ENCODE results near the gene CACNA1C. TPM values are rescaled to one million over a fixed set of nuclear protein-coding genes. Genes with fewer than 3 reads are reported as not detected.

CACNA1C gene
- total RNA-seq, 2 donors from 2014 or later, result 70.0 to 127 TPM

DNA sequence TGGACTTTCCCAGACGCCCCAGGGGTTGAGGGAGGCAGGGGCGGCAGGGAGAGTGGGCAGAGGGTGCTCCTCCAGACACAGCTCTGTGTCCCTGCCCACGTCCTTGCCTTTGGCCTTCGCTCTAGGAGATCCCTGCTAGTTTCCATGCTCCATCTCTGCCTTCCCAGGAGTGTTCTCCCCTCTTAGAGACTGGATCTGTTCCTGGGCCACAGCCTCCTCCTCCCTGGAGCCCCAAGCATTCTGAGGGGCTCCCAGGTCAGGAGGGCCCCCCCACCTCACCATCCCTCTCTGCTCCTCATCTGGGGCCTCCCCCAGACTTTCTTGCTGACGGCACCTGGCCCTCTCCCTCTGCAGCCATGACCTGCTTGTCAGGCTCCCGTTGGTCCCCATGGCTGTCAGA, 526.0 kb downstream of the CACNA1C start:
- no peak for ATAC-seq (ENCODE audit: insufficient number of reproducible peaks, low FRiP score, low read depth)
- H3K36me3 ChIP-seq, result peaks cover 7% of the 10 kb centered on the region
- H3K9me3 ChIP-seq, result no peaks in the 10 kb centered on the region
- no peak overlapping the region for H3K27ac ChIP-seq
- H3K4me1 ChIP-seq (ENCODE audit: control insufficient read depth in 1 of 2, low read depth in 2 of 2), result peaks cover 3 to 11% of the 10 kb centered on the region in 2 donors
- TF ChIP-seq, protein P1, sequence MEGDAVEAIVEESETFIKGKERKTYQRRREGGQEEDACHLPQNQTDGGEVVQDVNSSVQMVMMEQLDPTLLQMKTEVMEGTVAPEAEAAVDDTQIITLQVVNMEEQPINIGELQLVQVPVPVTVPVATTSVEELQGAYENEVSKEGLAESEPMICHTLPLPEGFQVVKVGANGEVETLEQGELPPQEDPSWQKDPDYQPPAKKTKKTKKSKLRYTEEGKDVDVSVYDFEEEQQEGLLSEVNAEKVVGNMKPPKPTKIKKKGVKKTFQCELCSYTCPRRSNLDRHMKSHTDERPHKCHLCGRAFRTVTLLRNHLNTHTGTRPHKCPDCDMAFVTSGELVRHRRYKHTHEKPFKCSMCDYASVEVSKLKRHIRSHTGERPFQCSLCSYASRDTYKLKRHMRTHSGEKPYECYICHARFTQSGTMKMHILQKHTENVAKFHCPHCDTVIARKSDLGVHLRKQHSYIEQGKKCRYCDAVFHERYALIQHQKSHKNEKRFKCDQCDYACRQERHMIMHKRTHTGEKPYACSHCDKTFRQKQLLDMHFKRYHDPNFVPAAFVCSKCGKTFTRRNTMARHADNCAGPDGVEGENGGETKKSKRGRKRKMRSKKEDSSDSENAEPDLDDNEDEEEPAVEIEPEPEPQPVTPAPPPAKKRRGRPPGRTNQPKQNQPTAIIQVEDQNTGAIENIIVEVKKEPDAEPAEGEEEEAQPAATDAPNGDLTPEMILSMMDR (IDR thresholded peaks at IDR 0.05), result no peak
- H3K4me3 ChIP-seq, result no peak overlapping the region
- H3K27me3 ChIP-seq (replicated peaks; ENCODE audit: insufficient read depth), result no peaks in the 10 kb centered on the region
- no peak for DNase-seq (ENCODE audit: low spot score)

DNA sequence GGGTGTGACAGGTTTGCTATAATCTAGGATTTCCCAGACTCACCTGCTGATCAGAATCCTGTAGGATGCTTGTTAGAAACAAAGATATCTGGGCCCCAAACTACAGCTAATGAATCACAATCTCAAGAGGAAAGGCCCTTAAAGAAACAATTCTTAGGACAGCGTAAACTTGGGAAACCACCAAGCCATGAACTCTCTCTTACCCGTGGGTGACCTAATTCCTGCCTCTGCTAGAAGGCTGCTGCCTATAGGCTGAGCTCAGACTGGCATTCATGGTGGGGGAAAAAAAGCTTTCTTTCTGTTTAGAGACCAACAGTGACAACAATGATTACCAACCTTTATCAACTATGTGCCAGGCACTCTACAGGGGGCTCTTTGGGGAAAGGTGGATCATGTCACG, 528.0 kb downstream of the CACNA1C start:
- TF ChIP-seq, protein P1 (IDR thresholded peaks at IDR 0.05), result no peak
- peaks cover 28% of the 10 kb centered on the region for H3K36me3 ChIP-seq
- no peak overlapping the region for H3K27ac ChIP-seq

DNA sequence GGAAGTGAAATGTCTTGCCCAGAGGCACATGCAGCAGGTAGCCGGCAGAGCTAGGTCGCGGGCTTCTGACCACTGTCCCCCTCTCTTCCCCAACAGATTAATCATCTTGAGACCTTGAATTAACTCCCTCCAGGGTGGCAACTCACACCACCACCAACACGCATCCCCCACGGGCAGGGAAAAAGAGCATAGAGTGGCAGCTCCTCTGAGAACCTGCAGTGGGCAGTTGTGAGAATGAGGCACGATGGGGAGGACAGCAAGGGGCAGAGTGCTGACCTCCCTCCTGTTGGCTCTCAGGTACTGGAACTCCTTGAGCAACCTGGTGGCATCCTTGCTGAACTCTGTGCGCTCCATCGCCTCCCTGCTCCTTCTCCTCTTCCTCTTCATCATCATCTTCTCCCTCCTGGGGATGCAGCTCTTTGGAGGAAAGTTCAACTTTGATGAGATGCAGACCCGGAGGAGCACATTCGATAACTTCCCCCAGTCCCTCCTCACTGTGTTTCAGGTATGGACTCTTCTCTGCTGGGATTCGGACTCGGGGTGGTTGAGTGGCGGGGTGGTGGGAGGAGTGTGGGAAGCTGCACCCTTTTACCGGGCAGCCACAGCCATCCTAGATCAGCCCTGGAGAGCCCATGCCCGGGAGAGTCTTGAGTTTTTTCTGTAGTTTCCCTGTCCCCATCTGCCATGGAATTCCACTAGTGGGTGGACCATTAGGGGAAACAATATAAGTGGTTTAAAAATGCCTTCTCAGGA, 528.7 kb downstream of the CACNA1C start:
- H3K4me1 ChIP-seq (ENCODE audit: control insufficient read depth in 1 of 2, low read depth in 2 of 2), result peaks cover 3 to 11% of the 10 kb centered on the region in 2 donors
- no peak for DNase-seq (ENCODE audit: low spot score)
- TF ChIP-seq, protein P1 (IDR thresholded peaks at IDR 0.05), result no peak
- ATAC-seq (ENCODE audit: insufficient number of reproducible peaks, low FRiP score, low read depth), result no peak
- no peaks in the 10 kb centered on the region for H3K27me3 ChIP-seq (replicated peaks; ENCODE audit: insufficient read depth)
- no peaks in the 10 kb centered on the region for H3K9me3 ChIP-seq
- H3K36me3 ChIP-seq, result peaks cover 33% of the 10 kb centered on the region
- no peak overlapping the region for H3K27ac ChIP-seq
- H3K4me3 ChIP-seq, result no peak overlapping the region

More for the DNA sequence above, 528.0 kb downstream of the CACNA1C start:
- H3K27me3 ChIP-seq (replicated peaks; ENCODE audit: insufficient read depth), result no peaks in the 10 kb centered on the region
- no peaks in the 10 kb centered on the region for H3K9me3 ChIP-seq
- DNase-seq (ENCODE audit: low spot score) (no peak), ATAC-seq (ENCODE audit: insufficient number of reproducible peaks, low FRiP score, low read depth) (no peak)
- peaks cover 3 to 11% of the 10 kb centered on the region in 2 donors for H3K4me1 ChIP-seq (ENCODE audit: control insufficient read depth in 1 of 2, low read depth in 2 of 2)
- H3K4me3 ChIP-seq, result no peak overlapping the region

DNA sequence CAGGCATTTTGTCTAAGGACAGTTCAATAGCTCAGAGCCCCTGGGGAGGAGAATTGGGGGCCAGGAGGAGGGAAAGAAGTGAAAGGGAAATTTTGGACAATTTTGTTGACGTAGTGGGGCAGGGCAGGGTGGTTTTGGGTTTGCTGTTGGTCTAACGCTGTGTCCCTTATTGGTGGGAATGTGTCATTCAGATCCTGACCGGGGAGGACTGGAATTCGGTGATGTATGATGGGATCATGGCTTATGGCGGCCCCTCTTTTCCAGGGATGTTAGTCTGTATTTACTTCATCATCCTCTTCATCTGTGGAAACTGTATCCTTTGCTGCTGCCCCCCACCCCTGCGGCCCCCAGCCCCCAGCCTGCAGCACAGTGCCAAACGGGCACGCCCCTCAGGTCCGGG, 529.8 kb downstream of the CACNA1C start:
- Histone ChIP-seq H3K27ac (peak overlapping the region in 1 of 2 donors; percentile 42), H3K4me1 (ENCODE audit: control insufficient read depth in 1 of 2, low read depth in 2 of 2) (peaks cover 3 to 11% of the 10 kb centered on the region in 2 donors), H3K9me3 (no peaks in the 10 kb centered on the region), H3K36me3 (peaks cover 37% of the 10 kb centered on the region), H3K4me3 (peak overlapping the region; percentile 56), H3K27me3 (replicated peaks; ENCODE audit: insufficient read depth) (no peaks in the 10 kb centered on the region)
- TF ChIP-seq, protein P1 (IDR thresholded peaks at IDR 0.05), result no peak
- DNase-seq (ENCODE audit: low spot score) (no peak), ATAC-seq (ENCODE audit: insufficient number of reproducible peaks, low FRiP score, low read depth) (no peak)

DNA sequence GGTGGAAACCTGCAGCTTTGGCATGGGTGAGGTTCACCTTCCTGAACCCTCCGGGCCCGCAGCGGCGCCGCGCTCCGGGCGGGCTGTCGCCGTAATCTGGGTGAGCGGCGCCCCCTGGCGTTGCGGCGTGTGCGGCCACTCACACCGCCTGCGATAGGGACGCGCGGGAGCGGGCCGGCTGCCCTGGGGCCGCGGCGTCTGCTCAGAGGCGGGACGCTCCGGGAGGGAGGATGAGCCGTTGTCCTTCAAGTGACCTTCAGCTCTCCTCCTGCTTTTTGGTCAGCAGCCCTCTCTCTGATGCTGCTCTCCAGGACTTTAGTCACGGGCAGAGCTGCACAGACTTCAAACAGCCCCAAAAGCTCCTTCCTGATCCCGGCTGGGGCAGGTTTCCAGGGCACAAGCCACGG, 530.3 kb downstream of the CACNA1C start:
- Histone ChIP-seq H3K9me3 (no peaks in the 10 kb centered on the region), H3K27me3 (replicated peaks; ENCODE audit: insufficient read depth) (no peaks in the 10 kb centered on the region), H3K4me3 (peak overlapping the region; percentile 56), H3K4me1 (ENCODE audit: control insufficient read depth in 1 of 2, low read depth in 2 of 2) (peaks cover 3 to 11% of the 10 kb centered on the region in 2 donors), H3K36me3 (peaks cover 41% of the 10 kb centered on the region), H3K27ac (no peak overlapping the region)
- TF ChIP-seq, protein P1 (IDR thresholded peaks at IDR 0.05), result peak; percentile 91
- ATAC-seq (ENCODE audit: insufficient number of reproducible peaks, low FRiP score, low read depth) (peak; percentile 52), DNase-seq (ENCODE audit: low spot score) (no peak)

All from thoracic aorta (tissue), 2 donors.